Mesenchymal stem cell (in vitro differentiated cells and primary cell): ENCODE results near the gene KIF27.
"Not testable (repeated sequence)": the region's sequence is repeated elsewhere in the genome, so short reads cannot be mapped to it uniquely, and the experiment has no call there.

Source experiments
- DNase-seq: peaks from one replicate; pipeline ENCODE4 v3.0.0-alpha.2; 2013
- H2AFZ ChIP-seq: one replicate; pipeline ENCODE4 v1.6.1; 2013; ENCODE audit warnings: low read depth, mild to moderate bottlenecking, control low read depth, inconsistent platforms, low read length, moderate library complexity
- H2AK5ac ChIP-seq: 2 replicates; pipeline ENCODE4 v1.6.1; 2013; ENCODE audit warnings: low read length, moderate library complexity, mild to moderate bottlenecking, inconsistent platforms; ENCODE audit not compliant: severe bottlenecking
- H2BK120ac ChIP-seq: one replicate; pipeline ENCODE4 v1.6.1; 2013; ENCODE audit warnings: low read depth, mild to moderate bottlenecking, inconsistent platforms, low read length, moderate library complexity
- H2BK12ac ChIP-seq, 2 experiments: one replicate each; pipeline ENCODE4 v1.6.1; 2013; ENCODE audit warnings: inconsistent platforms in 2 of 2, low read length in 2 of 2, mild to moderate bottlenecking in 2 of 2, moderate library complexity in 2 of 2, control low read depth in 1 of 2
- H2BK15ac ChIP-seq: one replicate; pipeline ENCODE4 v1.6.1; 2013; ENCODE audit warnings: mild to moderate bottlenecking, low read depth, inconsistent platforms; ENCODE audit not compliant: poor library complexity, severe bottlenecking
- H2BK5ac ChIP-seq: 2 replicates; pipeline ENCODE4 v1.6.1; 2013; ENCODE audit warnings: low read depth, mild to moderate bottlenecking, low read length, control low read depth, inconsistent platforms; ENCODE audit not compliant: poor library complexity, severe bottlenecking
- H3K14ac ChIP-seq, 2 experiments: one replicate each; pipeline ENCODE4 v1.6.1; 2013; ENCODE audit warnings: inconsistent platforms in 2 of 2, low read length in 2 of 2, control low read depth in 1 of 2, mild to moderate bottlenecking in 1 of 2, moderate library complexity in 1 of 2
- H3K18ac ChIP-seq, 2 experiments: one replicate each; pipeline ENCODE4 v1.6.1; 2013; ENCODE audit warnings: inconsistent platforms in 2 of 2, low read length in 2 of 2, control low read depth in 1 of 2, low read depth in 1 of 2, mild to moderate bottlenecking in 1 of 2
- H3K23ac ChIP-seq, 2 experiments: one replicate each; pipeline ENCODE4 v1.6.1; 2013; ENCODE audit warnings: inconsistent platforms in 2 of 2, low read length in 2 of 2, mild to moderate bottlenecking in 2 of 2, moderate library complexity in 2 of 2, control low read depth in 1 of 2
- H3K27ac ChIP-seq: 2 replicates; pipeline ENCODE4 v1.5.1; 2013; ENCODE audit warnings: mild to moderate bottlenecking, moderate library complexity, low read length, control low read depth, inconsistent platforms; ENCODE audit not compliant: poor library complexity, severe bottlenecking
- H3K27me3 ChIP-seq, 2 experiments: 2 replicates each; pipeline versions ENCODE4 v1.6.1 to v1.7.0; 2013; ENCODE audit warnings: low read length in 2 of 2, mild to moderate bottlenecking in 2 of 2, moderate library complexity in 2 of 2, control low read depth in 1 of 2, inconsistent platforms in 1 of 2; ENCODE audit not compliant: control insufficient read depth in 1 of 2, insufficient read depth in 1 of 2
- H3K36me3 ChIP-seq, 2 experiments: 2 replicates each; pipeline versions ENCODE4 v1.6.1 to v1.7.0; 2013; ENCODE audit warnings: low read length in 2 of 2, control low read depth in 1 of 2, inconsistent platforms in 1 of 2, low read depth in 1 of 2, mild to moderate bottlenecking in 1 of 2; ENCODE audit not compliant: insufficient read depth in 2 of 2, control insufficient read depth in 1 of 2
- H3K4ac ChIP-seq, 2 experiments: one replicate each; pipeline ENCODE4 v1.6.1; 2013; ENCODE audit warnings: inconsistent platforms in 2 of 2, low read length in 2 of 2, mild to moderate bottlenecking in 2 of 2, moderate library complexity in 2 of 2, control low read depth in 1 of 2, low read depth in 1 of 2
- H3K4me1 ChIP-seq: 2 replicates; pipeline ENCODE4 v1.6.1; 2013; ENCODE audit warnings: low read depth, low read length, control low read depth; ENCODE audit not compliant: control insufficient read depth, insufficient read depth
- H3K4me2 ChIP-seq: 2 replicates; pipeline ENCODE4 v1.6.1; 2013; ENCODE audit warnings: low read length, mild to moderate bottlenecking, inconsistent platforms; ENCODE audit not compliant: poor library complexity, severe bottlenecking
- H3K4me3 ChIP-seq, 2 experiments: 2 replicates each; pipeline versions ENCODE4 v1.5.1 to v1.7.0; 2013; ENCODE audit warnings: low read length in 2 of 2, mild to moderate bottlenecking in 2 of 2, control low read depth in 1 of 2, low read depth in 1 of 2; ENCODE audit not compliant: insufficient read depth in 1 of 2
- H3K79me1 ChIP-seq: replicated peaks from 2 replicates; pipeline ENCODE4 v1.6.1; 2013; ENCODE audit warnings: mild to moderate bottlenecking, control low read depth, low read length, inconsistent platforms; ENCODE audit not compliant: poor library complexity, severe bottlenecking
- H3K9ac ChIP-seq: 2 replicates; pipeline ENCODE4 v1.7.0; 2013; ENCODE audit warnings: mild to moderate bottlenecking, low read length, moderate library complexity
- H3K9me3 ChIP-seq: 2 replicates; pipeline ENCODE4 v1.7.0; 2013; ENCODE audit warnings: mild to moderate bottlenecking, low read length; ENCODE audit not compliant: control insufficient read depth
- H4K8ac ChIP-seq: one replicate; pipeline ENCODE4 v1.6.1; 2013; ENCODE audit warnings: inconsistent platforms, mild to moderate bottlenecking, low read length, moderate library complexity
- H4K91ac ChIP-seq: one replicate; pipeline ENCODE4 v1.6.1; 2013; ENCODE audit warnings: mild to moderate bottlenecking, low read length, inconsistent platforms
- WGBS: methylation state at CpG from one replicate; pipeline ENCODE4 v1.1.7; 2013; ENCODE audit warnings: mixed read lengths; 5-methylcytosine and 5-hydroxymethylcytosine counted together

The KIF27 gene

DNA sequence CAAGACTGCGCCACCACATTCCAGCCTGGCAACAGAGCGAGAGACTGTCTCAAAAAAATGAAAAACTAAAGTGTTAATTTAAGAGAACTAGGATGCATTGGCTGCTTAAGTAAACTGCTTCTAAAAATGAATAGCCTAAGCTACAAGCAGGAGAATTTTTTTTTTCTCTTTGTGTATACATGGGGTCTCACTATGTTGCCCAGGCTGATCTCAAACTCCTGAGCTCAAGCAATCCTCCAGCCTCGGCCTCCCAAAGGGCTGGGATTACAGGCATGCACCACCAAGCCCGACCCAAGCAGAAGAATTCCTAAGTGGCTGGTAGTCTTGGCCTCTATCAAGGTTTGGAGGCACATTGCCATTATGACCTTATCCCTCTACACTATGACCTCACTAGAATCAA, 106.1 kb downstream of the KIF27 start:
- 95% methylated on average over 3 of the region's 4 CpGs for WGBS

DNA sequence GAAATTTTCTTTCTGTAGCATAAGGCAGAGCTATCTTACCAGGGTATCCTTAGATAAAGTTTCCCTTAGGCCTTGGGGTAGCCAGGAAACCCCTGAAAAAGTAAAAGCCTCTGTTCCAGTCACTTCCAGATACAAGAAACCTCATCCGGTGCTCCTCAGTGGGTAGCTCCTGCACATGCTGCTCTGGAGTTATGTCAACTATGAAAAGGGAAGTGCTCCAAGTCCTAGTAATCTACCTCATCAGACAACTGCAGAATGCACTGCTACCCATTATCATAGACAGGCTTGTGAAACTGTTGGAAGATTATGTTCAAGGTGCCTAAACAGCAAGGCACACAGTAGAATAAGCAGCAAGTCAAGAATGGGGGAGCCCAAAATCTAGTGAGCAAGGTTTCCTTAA, 112.0 kb downstream of the KIF27 start:
- not testable (repeated sequence) for H2BK12ac ChIP-seq, H4K8ac ChIP-seq, H3K27me3 ChIP-seq, H3K27ac ChIP-seq, H3K36me3 ChIP-seq, DNase-seq, H3K4ac ChIP-seq, H3K14ac ChIP-seq, H3K4me3 ChIP-seq, H3K9me3 ChIP-seq, H2AK5ac ChIP-seq, H3K18ac ChIP-seq, H2BK5ac ChIP-seq, H4K91ac ChIP-seq, H2AFZ ChIP-seq, H2BK120ac ChIP-seq, H3K23ac ChIP-seq, H3K4me1 ChIP-seq, H2BK15ac ChIP-seq, H3K4me2 ChIP-seq, H3K9ac ChIP-seq, H3K79me1 ChIP-seq
- WGBS: 40% methylated on average over 1 of the region's 1 CpG

More for the DNA sequence above, 106.1 kb downstream of the KIF27 start:
- not testable (repeated sequence) for H3K36me3 ChIP-seq, H3K4ac ChIP-seq, H2BK12ac ChIP-seq, H3K27me3 ChIP-seq, H3K14ac ChIP-seq, H4K91ac ChIP-seq, H3K27ac ChIP-seq, H2BK120ac ChIP-seq, H2AK5ac ChIP-seq, H3K4me3 ChIP-seq, H2AFZ ChIP-seq, H3K9me3 ChIP-seq, H3K4me1 ChIP-seq, DNase-seq, H3K23ac ChIP-seq, H4K8ac ChIP-seq, H2BK5ac ChIP-seq, H3K18ac ChIP-seq, H3K9ac ChIP-seq, H2BK15ac ChIP-seq, H3K79me1 ChIP-seq, H3K4me2 ChIP-seq

DNA sequence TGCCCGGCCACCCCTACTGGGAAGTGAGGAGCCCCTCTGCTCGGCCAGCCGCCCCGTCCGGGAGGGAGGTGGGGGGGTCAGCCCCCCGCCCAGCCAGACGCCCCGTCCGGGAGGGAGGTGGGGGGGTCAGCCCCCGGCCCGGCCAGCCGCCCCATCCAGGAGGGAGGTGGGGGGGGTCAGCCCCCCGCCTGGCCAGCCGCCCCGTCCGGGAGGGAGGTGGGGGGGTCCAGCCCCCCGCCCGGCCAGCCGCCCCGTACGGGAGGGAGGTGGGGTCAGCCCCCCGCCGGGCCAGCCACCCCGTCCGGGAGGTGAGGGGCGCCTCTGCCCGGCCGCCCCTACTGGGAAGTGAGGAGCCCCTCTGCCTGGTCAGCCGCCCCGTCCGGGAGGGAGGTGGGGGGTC, 116.8 kb downstream of the KIF27 start:
- WGBS: 99% methylated on average over 8 of the region's 31 CpGs
- H2AFZ ChIP-seq, H3K9ac ChIP-seq: not testable (repeated sequence)

DNA sequence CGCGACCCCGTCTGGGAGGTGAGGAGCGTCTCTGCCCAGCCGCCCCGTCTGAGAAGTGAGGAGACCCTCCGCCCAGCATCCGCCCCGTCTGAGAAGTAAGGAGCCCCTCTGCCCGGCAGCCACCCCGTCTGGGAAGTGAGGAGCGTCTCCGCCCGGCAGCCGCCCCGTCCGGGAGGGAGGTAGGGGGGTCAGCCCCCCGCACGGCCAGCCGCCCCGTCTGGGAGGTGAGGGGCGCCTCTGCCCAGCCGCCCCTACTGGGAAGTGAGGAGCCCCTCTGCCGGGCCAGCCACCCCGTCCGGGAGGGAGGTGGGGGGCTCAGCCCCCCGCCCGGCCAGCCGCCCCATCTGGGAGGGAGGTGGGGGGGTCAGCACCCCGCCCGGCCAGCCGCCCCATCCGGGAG, 117.3 kb downstream of the KIF27 start:
- H3K9me3 ChIP-seq, H4K8ac ChIP-seq, H2BK5ac ChIP-seq, H3K79me1 ChIP-seq, H3K18ac ChIP-seq, H3K4ac ChIP-seq, H3K27ac ChIP-seq, H2BK120ac ChIP-seq, H2BK15ac ChIP-seq, H3K14ac ChIP-seq, DNase-seq, H3K4me3 ChIP-seq, H3K23ac ChIP-seq, H2BK12ac ChIP-seq, H3K27me3 ChIP-seq, H3K36me3 ChIP-seq, H3K4me2 ChIP-seq, H2AK5ac ChIP-seq, H3K4me1 ChIP-seq, H3K9ac ChIP-seq, H4K91ac ChIP-seq, H2AFZ ChIP-seq: not testable (repeated sequence)
- WGBS: 100% methylated on average over 4 of the region's 33 CpGs

More for the DNA sequence above, 116.8 kb downstream of the KIF27 start:
- H3K9me3 ChIP-seq, H3K4me1 ChIP-seq, H2BK120ac ChIP-seq, DNase-seq, H2BK5ac ChIP-seq, H3K79me1 ChIP-seq, H3K36me3 ChIP-seq, H3K23ac ChIP-seq, H3K18ac ChIP-seq, H2BK15ac ChIP-seq, H2BK12ac ChIP-seq, H4K91ac ChIP-seq, H2AK5ac ChIP-seq, H3K4me2 ChIP-seq, H3K14ac ChIP-seq, H3K27ac ChIP-seq, H3K4me3 ChIP-seq, H3K4ac ChIP-seq, H4K8ac ChIP-seq, H3K27me3 ChIP-seq: not testable (repeated sequence)
